B cell (primary cell): ENCODE measurements around the gene ARHGDIG. TPM values are rescaled to one million over a fixed set of nuclear protein-coding genes. Genes with fewer than 3 reads are reported as not detected.

ENCODE experiments used
- ATAC-seq: fragments of 200-7000 bp; cut with Tn5 transposase; one replicate; pipeline ENCODE4 v1.10.0; 2021; ENCODE audit warnings: low read depth, mild to moderate bottlenecking, moderate number of reproducible peaks, moderate library complexity
- CTCF ChIA-PET: fragments of 350-600 bp; sonication (Branson Sonifier 250); formaldehyde crosslinking; loops from one replicate; lab custom pipeline; 2021; ENCODE audit warnings: antibody characterized with exemption, inconsistent platforms; lab: Charles Lee
- POLR2A ChIA-PET: fragments of 350-600 bp; sonication (Branson Sonifier 250); formaldehyde crosslinking; loops from one replicate; lab custom pipeline; 2021; ENCODE audit warnings: antibody characterized with exemption; lab: Charles Lee
- DNase-seq: peaks from one replicate; pipeline ENCODE4 v3.0.0; 2013
- H2AFZ ChIP-seq: 2 replicates; pipeline ENCODE4 v1.6.1; 2012; ENCODE audit warnings: mild to moderate bottlenecking, low read depth, low read length; ENCODE audit not compliant: insufficient read depth, poor library complexity, severe bottlenecking
- H3K27ac ChIP-seq, 2 donors: 1 replicate in 1 of 2; 2 replicates in 1 of 2; pipeline ENCODE4 v1.5.1; 2012 to 2013; ENCODE audit warnings: low read length in 2 of 2, mild to moderate bottlenecking in 2 of 2, moderate library complexity in 1 of 2
- H3K27me3 ChIP-seq, 4 experiments: fragments of 200-600 bp in 1 of 4; sonication (generic) in 1 of 4; replicated peaks in 1 of 4; 1 replicate in 2 of 4; 2 replicates in 2 of 4; pipeline versions ENCODE4 v1.6.1 to v1.7.0; 2013 to 2016; ENCODE audit warnings: low read length in 3 of 4, mild to moderate bottlenecking in 2 of 4, mixed read lengths in 1 of 4, moderate library complexity in 1 of 4; ENCODE audit not compliant: insufficient read depth in 4 of 4, control insufficient read depth in 3 of 4; ENCODE audit errors: control extremely low read depth in 1 of 4
- H3K36me3 ChIP-seq, 2 experiments: replicated peaks in 1 of 2; 1 replicate in 1 of 2; 2 replicates in 1 of 2; pipeline versions ENCODE4 v1.6.1 to v1.7.1; 2013; ENCODE audit warnings: low read length in 1 of 2; ENCODE audit not compliant: insufficient read depth in 2 of 2, control insufficient read depth in 1 of 2; ENCODE audit errors: control extremely low read depth in 1 of 2, extremely low read depth in 1 of 2
- H3K4me1 ChIP-seq, 2 donors: fragments of 200-600 bp in 1 of 2; sonication (generic) in 1 of 2; 1 replicate in 1 of 2; 2 replicates in 1 of 2; pipeline versions ENCODE4 v1.5.1 to v1.6.1; 2013 to 2017; ENCODE audit warnings: low read length in 2 of 2; ENCODE audit not compliant: control insufficient read depth in 2 of 2, insufficient read depth in 2 of 2
- H3K4me2 ChIP-seq: replicated peaks from 2 replicates; pipeline ENCODE3; 2012; ENCODE audit warnings: mild to moderate bottlenecking, low read depth, low read length; ENCODE audit not compliant: poor library complexity, severe bottlenecking
- H3K4me3 ChIP-seq, 5 experiments: fragments of 200-600 bp in 1 of 5; sonication (generic) in 1 of 5; 1 replicate in 3 of 5; 2 replicates in 2 of 5; pipeline versions ENCODE4 v1.5.1 to v1.7.0; 2011 to 2016; ENCODE audit warnings: low read length in 4 of 5, mild to moderate bottlenecking in 4 of 5, low read depth in 2 of 5, control low read depth in 1 of 5, moderate library complexity in 1 of 5; ENCODE audit not compliant: insufficient read depth in 1 of 5; ENCODE audit errors: control extremely low read depth in 1 of 5, extremely low read depth in 1 of 5
- H3K79me2 ChIP-seq: fragments of 200-600 bp; sonication (generic); one replicate; pipeline ENCODE4 v1.6.0; 2016; ENCODE audit warnings: low read length; ENCODE audit not compliant: control insufficient read depth, insufficient read depth
- H3K9ac ChIP-seq: fragments of 200-600 bp; sonication (generic); 2 replicates; pipeline ENCODE4 v1.6.1; 2017; ENCODE audit warnings: mild to moderate bottlenecking, low read length, moderate library complexity
- H3K9me3 ChIP-seq, 3 donors: one replicate each; pipeline versions ENCODE4 v1.6.1 to v1.7.1; 2013; ENCODE audit warnings: low read length in 2 of 3; ENCODE audit not compliant: control insufficient read depth in 2 of 3, insufficient read depth in 1 of 3; ENCODE audit errors: control extremely low read depth in 1 of 3
- H4K20me1 ChIP-seq: 2 replicates; pipeline ENCODE4 v1.6.0; 2012; ENCODE audit warnings: mild to moderate bottlenecking, low read length; ENCODE audit not compliant: insufficient read depth, control insufficient read depth, poor library complexity, severe bottlenecking
- H3K27ac Mint-ChIP-seq: one replicate; pipeline ENCODE4 v1.8.0; 2021; ENCODE audit warnings: mixed read lengths
- H3K27me3 Mint-ChIP-seq: one replicate; pipeline ENCODE4 v1.8.0; 2021; ENCODE audit warnings: mixed read lengths
- H3K4me1 Mint-ChIP-seq: one replicate; pipeline ENCODE4 v1.8.0; 2021; ENCODE audit warnings: mixed read lengths
- H3K4me3 Mint-ChIP-seq: one replicate; pipeline ENCODE4 v1.8.0; 2021; ENCODE audit warnings: mixed read lengths
- H3K9me3 Mint-ChIP-seq: one replicate; pipeline ENCODE4 v1.8.0; 2022; ENCODE audit warnings: mixed read lengths; ENCODE audit not compliant: insufficient read depth
- EZH2 ChIP-seq: IDR thresholded peaks from 2 replicates; pipeline ENCODE4 v1.6.1; 2012; ENCODE audit warnings: borderline replicate concordance, low read depth, mild to moderate bottlenecking, moderate library complexity, low read length; ENCODE audit not compliant: insufficient read depth, poor library complexity, severe bottlenecking
- WGBS: methylation state at CpG from one replicate; pipeline ENCODE4 v1.1.5; 2013; ENCODE audit warnings: missing lambda C conversion rate; ENCODE audit not compliant: insufficient coverage; 5-methylcytosine and 5-hydroxymethylcytosine counted together
- intact Hi-C: fragments of 100-400 bp; cut with micrococcal nuclease; formaldehyde crosslinking; loops from one replicate; pipeline ENCODE4 v1.10.0; 2022
- polyA plus RNA-seq: library from polyadenylated mRNA; depleted of rRNA; stranded (reverse); fragments of >200 nt; gene quantifications from 2 replicates; pipeline ENCODE4 v1.2.3, GENCODE V29; 2012
- total RNA-seq, 2 donors: library from RNA; stranded (reverse); fragments of 120-200 nt in 1 of 2; gene quantifications; 1 replicate in 1 of 2; 2 replicates in 1 of 2; pipeline versions ENCODE4 v1.2.3 to v1.2.4, GENCODE V29; 2013 to 2022
- TF ChIP-seq, protein P1 (sequence below): fragments of 200-600 bp; IDR thresholded peaks from one replicate; pipeline ENCODE4 v1.8.0; 2022; ENCODE audit warnings: antibody characterized with exemption, mild to moderate bottlenecking

ARHGDIG gene
- total and polyA plus RNA-seq, 2 donors (not counting 1 experiment from before 2014, with no cell fraction given): 0.64 TPM; not detected in 1

DNA sequence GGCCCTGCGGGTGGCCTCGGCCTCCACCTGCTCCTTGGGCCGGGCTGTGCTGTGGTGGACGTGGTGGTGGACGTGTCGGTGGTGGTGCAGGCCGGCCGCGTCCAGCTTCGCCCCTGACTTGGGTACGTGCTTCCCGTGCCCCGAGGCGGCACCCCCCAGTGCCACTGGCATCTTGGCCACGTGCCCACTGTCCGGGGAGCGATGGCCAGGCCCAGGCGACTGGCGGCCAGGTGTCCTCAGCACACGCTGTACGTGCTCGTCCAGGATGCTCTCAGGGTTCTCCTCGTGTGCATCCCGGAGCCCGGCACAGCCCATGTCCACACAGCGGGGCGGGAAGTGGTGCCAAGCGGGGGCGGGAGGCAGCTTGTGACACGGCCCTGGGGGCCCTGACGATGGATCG lies 17.4 kb downstream of the ARHGDIG start:
- Histone ChIP-seq H3K4me2 (no peak overlapping the region), H3K79me2 (peaks cover 9% of the 10 kb centered on the region), H2AFZ (no peak overlapping the region), H3K4me3 (no peak overlapping the region), H3K9me3 (no peaks in the 10 kb centered on the region), H3K27ac (no peak overlapping the region), H3K27me3 (no peaks in the 10 kb centered on the region), H3K9ac (no peak overlapping the region), H3K36me3 (peaks cover 0 to 35% of the 10 kb centered on the region in 2 experiments), H4K20me1 (peaks cover 8% of the 10 kb centered on the region), H3K4me1 (no peaks in the 10 kb centered on the region)
- DNase-seq: no peak
- H3K4me3 Mint-ChIP-seq: no peak overlapping the region
- H3K9me3 Mint-ChIP-seq: no peaks in the 10 kb centered on the region
- H3K27me3 Mint-ChIP-seq: no peaks in the 10 kb centered on the region
- 96% methylated on average over 32 of the region's 32 CpGs for WGBS
- H3K4me1 Mint-ChIP-seq: no peaks in the 10 kb centered on the region
- intact Hi-C loops: no loop called here
- CTCF ChIA-PET: no interaction called here
- POLR2A ChIA-PET: no interaction called here
- no peak overlapping the region for H3K27ac Mint-ChIP-seq
- no peak for ATAC-seq
- TF ChIP-seq, protein P1, sequence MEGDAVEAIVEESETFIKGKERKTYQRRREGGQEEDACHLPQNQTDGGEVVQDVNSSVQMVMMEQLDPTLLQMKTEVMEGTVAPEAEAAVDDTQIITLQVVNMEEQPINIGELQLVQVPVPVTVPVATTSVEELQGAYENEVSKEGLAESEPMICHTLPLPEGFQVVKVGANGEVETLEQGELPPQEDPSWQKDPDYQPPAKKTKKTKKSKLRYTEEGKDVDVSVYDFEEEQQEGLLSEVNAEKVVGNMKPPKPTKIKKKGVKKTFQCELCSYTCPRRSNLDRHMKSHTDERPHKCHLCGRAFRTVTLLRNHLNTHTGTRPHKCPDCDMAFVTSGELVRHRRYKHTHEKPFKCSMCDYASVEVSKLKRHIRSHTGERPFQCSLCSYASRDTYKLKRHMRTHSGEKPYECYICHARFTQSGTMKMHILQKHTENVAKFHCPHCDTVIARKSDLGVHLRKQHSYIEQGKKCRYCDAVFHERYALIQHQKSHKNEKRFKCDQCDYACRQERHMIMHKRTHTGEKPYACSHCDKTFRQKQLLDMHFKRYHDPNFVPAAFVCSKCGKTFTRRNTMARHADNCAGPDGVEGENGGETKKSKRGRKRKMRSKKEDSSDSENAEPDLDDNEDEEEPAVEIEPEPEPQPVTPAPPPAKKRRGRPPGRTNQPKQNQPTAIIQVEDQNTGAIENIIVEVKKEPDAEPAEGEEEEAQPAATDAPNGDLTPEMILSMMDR: no peak
- no peak for TF ChIP-seq EZH2

DNA sequence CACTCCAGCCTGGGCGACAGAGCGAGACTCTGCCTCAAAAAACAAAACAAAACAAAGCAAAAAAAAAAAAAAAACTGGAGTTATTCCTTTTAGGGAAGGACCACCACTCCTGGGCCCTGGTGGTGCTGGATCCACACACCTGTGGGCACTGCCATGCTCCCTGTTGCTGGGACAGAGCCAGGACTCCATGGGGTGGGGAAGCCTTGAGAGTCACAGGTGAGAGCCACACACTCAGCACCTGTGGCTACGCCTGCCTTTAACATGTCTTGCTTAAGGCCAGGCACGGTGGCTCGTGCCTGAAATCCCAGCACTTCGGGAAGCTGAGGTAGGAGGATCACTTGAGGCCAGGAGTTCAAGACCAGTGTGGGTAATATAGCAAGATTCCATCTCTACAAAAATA lies 20.8 kb downstream of the ARHGDIG start:
- H3K36me3 ChIP-seq: peaks cover 0 to 33% of the 10 kb centered on the region in 2 experiments

More for the DNA sequence above, 20.8 kb downstream of the ARHGDIG start:
- Histone ChIP-seq H3K4me2 (no peak overlapping the region), H3K9me3 (no peaks in the 10 kb centered on the region), H2AFZ (no peak overlapping the region), H3K79me2 (peaks cover 9% of the 10 kb centered on the region), H3K27me3 (no peaks in the 10 kb centered on the region), H3K4me1 (no peaks in the 10 kb centered on the region), H3K9ac (no peak overlapping the region), H3K27ac (no peak overlapping the region), H3K4me3 (no peak overlapping the region), H4K20me1 (peaks cover 8% of the 10 kb centered on the region)
- ATAC-seq: no peak
- no peak overlapping the region for H3K27ac Mint-ChIP-seq
- CTCF ChIA-PET: no interaction called here
- no peak for TF ChIP-seq EZH2
- TF ChIP-seq, protein P1: no peak
- H3K9me3 Mint-ChIP-seq: no peaks in the 10 kb centered on the region
- POLR2A ChIA-PET: no interaction called here
- H3K4me3 Mint-ChIP-seq: no peak overlapping the region
- intact Hi-C loops: no loop called here
- H3K27me3 Mint-ChIP-seq: no peaks in the 10 kb centered on the region
- 100% methylated on average over 3 of the region's 6 CpGs for WGBS
- no peak for DNase-seq
- H3K4me1 Mint-ChIP-seq: no peaks in the 10 kb centered on the region
